ENCODE data around the gene PRICKLE3.

Gene PRICKLE3

GRCh38 chrX:49184294-49185281 lies 1.6 kb downstream of the PRICKLE3 start:
- Histone ChIP-seq H3K4me2 (ENCODE audit: low read length) (peak overlapping the region; percentile 36), H3K79me1 (ENCODE audit: low read length) (no peaks in the 10 kb centered on the region), H2BK15ac (replicated peaks; ENCODE audit: low read depth) (no peak overlapping the region), H3K27me3 (ENCODE audit: insufficient read depth, low read length, poor library complexity) (no peaks in the 10 kb centered on the region), H2BK120ac (ENCODE audit: low read depth, low read length) (no peak overlapping the region), H2AK5ac (ENCODE audit: low read length) (no peak overlapping the region), H4K5ac (ENCODE audit: low read length) (no peak overlapping the region), H3K27ac (ENCODE audit: low read depth, low read length) (peak overlapping the region; percentile 78), H2BK5ac (ENCODE audit: low read length) (no peak overlapping the region), H4K8ac (ENCODE audit: low read depth, low read length) (no peak overlapping the region), H3K4me3 (ENCODE audit: low read length) (no peak overlapping the region), H3K4me1 (ENCODE audit: control insufficient read depth, low read depth, low read length) (no peaks in the 10 kb centered on the region), H3K9ac (ENCODE audit: low read length) (peak overlapping the region; percentile 66), H3K36me3 (ENCODE audit: control insufficient read depth, insufficient read depth, low read length) (no peaks in the 10 kb centered on the region), H3K79me2 (ENCODE audit: control insufficient read depth, insufficient read depth, low read length) (no peaks in the 10 kb centered on the region), H3K56ac (ENCODE audit: low read length) (peak overlapping the region; percentile 82), H3K4ac (ENCODE audit: low read depth, low read length) (no peak overlapping the region), H3K23ac (ENCODE audit: low read length) (no peak overlapping the region), H3K18ac (ENCODE audit: low read length) (no peak overlapping the region)
- DNase-seq = peak; percentile 97
- WGBS (ENCODE audit: extremely low coverage, insufficient coverage, low lambda C conversion rate) = no CpG with 5 or more reads among the region's 46 CpGs

- no peaks in the 10 kb centered on the region for H3K4me1 ChIP-seq (ENCODE audit: control insufficient read depth, low read depth, low read length)
- no peaks in the 10 kb centered on the region for H3K36me3 ChIP-seq (ENCODE audit: control insufficient read depth, insufficient read depth, low read length)
- H2BK120ac ChIP-seq (ENCODE audit: low read depth, low read length) = no peak overlapping the region
- H3K4me3 ChIP-seq (ENCODE audit: low read length) = no peak overlapping the region
- no peak overlapping the region for H3K4ac ChIP-seq (ENCODE audit: low read depth, low read length)
- H2AK5ac ChIP-seq (ENCODE audit: low read length) = no peak overlapping the region
- no peaks in the 10 kb centered on the region for H3K79me1 ChIP-seq (ENCODE audit: low read length)
- H3K23ac ChIP-seq (ENCODE audit: low read length) = no peak overlapping the region
- no peaks in the 10 kb centered on the region for H3K79me2 ChIP-seq (ENCODE audit: control insufficient read depth, insufficient read depth, low read length)
- no peak overlapping the region for H2BK5ac ChIP-seq (ENCODE audit: low read length)
- no peak for DNase-seq
- peak overlapping the region; percentile 42 for H3K56ac ChIP-seq (ENCODE audit: low read length)
- peak overlapping the region; percentile 36 for H3K9ac ChIP-seq (ENCODE audit: low read length)
- H3K18ac ChIP-seq (ENCODE audit: low read length) = no peak overlapping the region
- no peak overlapping the region for H4K8ac ChIP-seq (ENCODE audit: low read depth, low read length)
- H3K4me2 ChIP-seq (ENCODE audit: low read length) = peak overlapping the region; percentile 36
- H3K27ac ChIP-seq (ENCODE audit: low read depth, low read length) = no peak overlapping the region
- WGBS (ENCODE audit: extremely low coverage, insufficient coverage, low lambda C conversion rate) = no CpG with 5 or more reads among the region's 18 CpGs
- H3K27me3 ChIP-seq (ENCODE audit: insufficient read depth, low read length, poor library complexity) = no peaks in the 10 kb centered on the region
- H4K5ac ChIP-seq (ENCODE audit: low read length) = no peak overlapping the region
- H2BK15ac ChIP-seq (replicated peaks; ENCODE audit: low read depth) = no peak overlapping the region
Observed at GRCh38 chrX:49183701-49184281, 2.4 kb downstream of the PRICKLE3 start.

DNA sequence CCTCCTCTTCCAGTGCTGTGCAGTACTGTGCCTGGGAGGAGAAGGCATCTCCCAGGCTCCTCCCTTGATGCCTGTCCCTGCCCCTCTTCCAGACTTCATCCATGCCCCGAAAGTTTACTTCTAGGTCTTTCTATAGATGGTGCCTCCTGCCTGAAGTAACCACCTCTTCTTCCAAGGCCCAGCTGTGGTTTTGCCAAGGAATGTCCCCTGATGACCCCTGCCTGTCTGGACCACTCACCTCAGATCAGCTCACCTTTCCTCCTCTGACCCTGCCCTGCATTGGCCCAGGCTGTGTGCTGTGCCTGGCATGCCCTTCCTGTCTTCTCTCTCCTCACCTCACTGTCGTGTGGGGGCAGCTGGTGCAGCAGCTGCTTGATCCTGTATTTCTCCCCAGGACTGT lies 6.8 kb downstream of the PRICKLE3 start:
- H3K18ac ChIP-seq (ENCODE audit: low read length) = no peak overlapping the region
- no peak overlapping the region for H3K4me2 ChIP-seq (ENCODE audit: low read length)
- H3K4ac ChIP-seq (ENCODE audit: low read depth, low read length) = no peak overlapping the region
- no peak overlapping the region for H2BK5ac ChIP-seq (ENCODE audit: low read length)
- no peak overlapping the region for H3K56ac ChIP-seq (ENCODE audit: low read length)
- WGBS (ENCODE audit: extremely low coverage, insufficient coverage, low lambda C conversion rate) = no CpG with 5 or more reads among the region's 2 CpGs
- no peaks in the 10 kb centered on the region for H3K27me3 ChIP-seq (ENCODE audit: insufficient read depth, low read length, poor library complexity)
- H4K8ac ChIP-seq (ENCODE audit: low read depth, low read length) = no peak overlapping the region
- no peaks in the 10 kb centered on the region for H3K4me1 ChIP-seq (ENCODE audit: control insufficient read depth, low read depth, low read length)
- no peak overlapping the region for H3K27ac ChIP-seq (ENCODE audit: low read depth, low read length)
- no peak overlapping the region for H3K9ac ChIP-seq (ENCODE audit: low read length)
- no peaks in the 10 kb centered on the region for H3K79me2 ChIP-seq (ENCODE audit: control insufficient read depth, insufficient read depth, low read length)
- H2BK120ac ChIP-seq (ENCODE audit: low read depth, low read length) = no peak overlapping the region
- H2AK5ac ChIP-seq (ENCODE audit: low read length) = no peak overlapping the region
- no peak overlapping the region for H3K4me3 ChIP-seq (ENCODE audit: low read length)
- DNase-seq = no peak
- H3K36me3 ChIP-seq (ENCODE audit: control insufficient read depth, insufficient read depth, low read length) = no peaks in the 10 kb centered on the region
- H4K5ac ChIP-seq (ENCODE audit: low read length) = no peak overlapping the region
- no peak overlapping the region for H2BK15ac ChIP-seq (replicated peaks; ENCODE audit: low read depth)
- no peaks in the 10 kb centered on the region for H3K79me1 ChIP-seq (ENCODE audit: low read length)
- no peak overlapping the region for H3K23ac ChIP-seq (ENCODE audit: low read length)

DNA sequence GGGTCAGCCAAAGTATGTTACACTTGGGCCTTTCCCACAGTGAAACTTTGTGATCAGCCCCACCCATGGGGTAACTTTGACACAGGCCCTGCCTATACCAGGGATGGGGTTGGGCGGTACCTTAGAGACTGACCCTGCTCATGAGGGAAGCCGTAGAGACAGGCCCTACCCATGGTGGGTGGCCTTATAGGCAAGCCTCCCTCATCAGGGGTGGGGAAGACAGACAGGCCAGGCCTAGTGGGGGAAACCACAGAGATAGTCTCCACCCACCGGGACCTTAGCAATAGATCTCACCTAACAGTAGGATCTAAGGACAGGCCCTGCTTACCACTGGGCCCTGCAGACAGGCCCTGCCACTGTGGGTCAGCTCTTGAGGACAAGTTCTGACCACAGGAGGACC lies 7.6 kb downstream of the PRICKLE3 start:
- Histone ChIP-seq H3K18ac (ENCODE audit: low read length) (no peak overlapping the region), H2BK120ac (ENCODE audit: low read depth, low read length) (no peak overlapping the region), H3K23ac (ENCODE audit: low read length) (no peak overlapping the region), H3K79me1 (ENCODE audit: low read length) (no peaks in the 10 kb centered on the region), H3K36me3 (ENCODE audit: control insufficient read depth, insufficient read depth, low read length) (no peaks in the 10 kb centered on the region), H2AK5ac (ENCODE audit: low read length) (no peak overlapping the region), H3K9ac (ENCODE audit: low read length) (no peak overlapping the region), H3K4ac (ENCODE audit: low read depth, low read length) (no peak overlapping the region), H3K27ac (ENCODE audit: low read depth, low read length) (no peak overlapping the region), H3K4me2 (ENCODE audit: low read length) (no peak overlapping the region), H3K79me2 (ENCODE audit: control insufficient read depth, insufficient read depth, low read length) (no peaks in the 10 kb centered on the region), H2BK5ac (ENCODE audit: low read length) (no peak overlapping the region), H3K4me1 (ENCODE audit: control insufficient read depth, low read depth, low read length) (no peaks in the 10 kb centered on the region), H2BK15ac (replicated peaks; ENCODE audit: low read depth) (no peak overlapping the region), H4K8ac (ENCODE audit: low read depth, low read length) (no peak overlapping the region), H3K4me3 (ENCODE audit: low read length) (no peak overlapping the region), H3K56ac (ENCODE audit: low read length) (no peak overlapping the region), H3K27me3 (ENCODE audit: insufficient read depth, low read length, poor library complexity) (no peaks in the 10 kb centered on the region), H4K5ac (ENCODE audit: low read length) (no peak overlapping the region)
- no CpG with 5 or more reads among the region's 3 CpGs for WGBS (ENCODE audit: extremely low coverage, insufficient coverage, low lambda C conversion rate)
- no peak for DNase-seq

DNA sequence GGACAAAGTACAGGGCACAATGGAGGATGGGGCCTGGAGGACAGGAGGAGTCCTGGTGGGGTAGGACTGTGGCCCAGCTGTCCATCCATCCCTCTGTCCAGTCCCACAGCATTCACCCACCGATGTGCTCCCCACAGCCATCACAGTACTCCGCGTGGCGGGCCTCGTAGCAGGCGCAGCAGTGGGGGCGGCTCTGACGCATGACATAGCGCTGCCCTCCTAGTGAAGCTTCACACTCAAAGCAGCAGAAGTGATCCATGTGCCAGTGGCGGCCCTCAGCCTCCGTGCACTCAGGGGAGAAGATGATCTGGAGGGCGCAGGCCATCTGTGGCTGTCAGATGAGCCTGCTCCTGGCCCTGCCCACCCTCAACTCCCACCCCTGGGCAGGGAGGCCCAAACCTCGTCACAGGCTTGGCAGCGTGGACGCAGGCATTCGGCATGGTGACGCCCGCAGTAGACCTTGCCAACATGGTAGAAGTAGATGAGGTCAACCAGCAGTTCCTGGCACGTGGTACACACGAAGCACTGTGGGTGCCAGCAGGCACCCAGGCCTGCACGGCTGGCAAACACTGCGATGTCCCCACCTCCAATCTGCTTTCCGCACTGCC lies 8.2 kb downstream of the PRICKLE3 start:
- Histone ChIP-seq H3K79me1 (ENCODE audit: low read length) (no peaks in the 10 kb centered on the region), H4K8ac (ENCODE audit: low read depth, low read length) (no peak overlapping the region), H4K5ac (ENCODE audit: low read length) (no peak overlapping the region), H3K23ac (ENCODE audit: low read length) (no peak overlapping the region), H3K27me3 (ENCODE audit: insufficient read depth, low read length, poor library complexity) (no peaks in the 10 kb centered on the region), H2BK120ac (ENCODE audit: low read depth, low read length) (no peak overlapping the region), H3K4me2 (ENCODE audit: low read length) (no peak overlapping the region), H2BK15ac (replicated peaks; ENCODE audit: low read depth) (no peak overlapping the region), H3K4ac (ENCODE audit: low read depth, low read length) (no peak overlapping the region), H3K27ac (ENCODE audit: low read depth, low read length) (no peak overlapping the region), H2BK5ac (ENCODE audit: low read length) (no peak overlapping the region), H3K36me3 (ENCODE audit: control insufficient read depth, insufficient read depth, low read length) (no peaks in the 10 kb centered on the region), H3K4me3 (ENCODE audit: low read length) (no peak overlapping the region), H3K56ac (ENCODE audit: low read length) (no peak overlapping the region), H2AK5ac (ENCODE audit: low read length) (no peak overlapping the region), H3K9ac (ENCODE audit: low read length) (no peak overlapping the region), H3K18ac (ENCODE audit: low read length) (no peak overlapping the region), H3K4me1 (ENCODE audit: control insufficient read depth, low read depth, low read length) (no peaks in the 10 kb centered on the region), H3K79me2 (ENCODE audit: control insufficient read depth, insufficient read depth, low read length) (no peaks in the 10 kb centered on the region)
- DNase-seq = no peak
- WGBS (ENCODE audit: extremely low coverage, insufficient coverage, low lambda C conversion rate) = no CpG with 5 or more reads among the region's 23 CpGs
